Hippocampal formation (tissue), 2 donors: Measurements from ENCODE around the gene FASN.
"Not testable (repeated sequence)": the region's sequence is repeated elsewhere in the genome, so short reads cannot be mapped to it uniquely, and the experiment has no call there.

ENCODE experiments used
- DNase-seq, 2 donors: peaks; one replicate each; lab custom pipeline; 2025; lab: John Stamatoyannopoulos, UW

The FASN gene

GRCh38 chr17:82041144-82041814, 56.8 kb downstream of the FASN start:
- DNase-seq = no peak

DNA sequence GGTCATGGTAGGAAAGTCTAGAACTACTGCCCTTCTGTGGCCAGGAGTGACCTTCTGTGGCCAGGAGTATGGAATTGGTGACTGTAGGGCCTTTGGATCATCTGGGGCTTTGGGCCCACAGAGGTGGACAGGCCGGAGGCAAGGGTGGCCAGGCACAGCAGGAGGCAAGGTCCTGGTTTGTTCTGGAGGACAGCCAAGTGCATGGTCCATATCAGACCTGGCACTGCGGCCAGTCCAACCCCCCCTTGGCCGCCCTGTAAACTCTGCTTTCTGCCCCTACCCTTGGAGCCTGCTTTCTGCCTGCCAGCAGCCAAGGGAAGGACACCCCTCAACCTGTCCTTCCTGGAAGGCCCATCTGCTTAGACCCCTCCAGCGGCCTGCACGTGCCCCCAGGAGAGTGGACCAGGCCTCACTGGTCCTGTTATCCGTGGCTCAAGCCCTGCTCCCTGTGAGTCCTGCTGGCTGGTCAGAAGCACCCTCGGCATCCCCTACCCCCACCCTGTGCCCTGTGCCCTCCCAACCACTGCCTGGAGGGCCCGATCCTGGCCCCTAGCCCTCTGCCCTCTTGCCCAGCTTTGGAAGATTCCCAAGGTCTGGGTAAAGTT, 58.2 kb downstream of the FASN start:
- DNase-seq = no peak

- not testable (repeated sequence) for DNase-seq
Measured at GRCh38 chr17:82038796-82039409, 59.1 kb downstream of the FASN start.

DNA sequence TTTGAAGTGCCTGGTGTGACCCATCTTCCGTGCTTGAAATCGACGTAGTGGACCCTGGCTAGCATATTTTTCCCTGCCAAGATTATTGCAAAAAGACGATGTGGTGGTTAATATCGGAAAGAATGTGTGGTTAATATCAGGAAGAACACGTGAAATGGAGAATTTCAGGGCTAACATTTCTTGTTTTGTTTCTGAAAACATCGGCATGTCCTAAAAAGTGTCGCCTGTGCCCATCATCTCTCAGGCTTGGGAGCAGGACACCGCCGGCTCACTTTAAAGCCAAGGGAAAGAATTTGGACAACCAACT, 60.2 kb downstream of the FASN start:
- no peak for DNase-seq

GRCh38 chr17:82037092-82037888, 60.7 kb downstream of the FASN start, which contains the start of gene DCXR:
DCXR (minus strand) TSS chr17:82037697; CDS start chr17:82037682, 15 bp downstream.
- DNase-seq = peak; percentile 92 to 95

- no peak for DNase-seq
Measured at GRCh38 chr17:82036634-82037091, 61.4 kb downstream of the FASN start.

- no peak for DNase-seq
Measured at GRCh38 chr17:82035956-82036633, 61.9 kb downstream of the FASN start.

DNA sequence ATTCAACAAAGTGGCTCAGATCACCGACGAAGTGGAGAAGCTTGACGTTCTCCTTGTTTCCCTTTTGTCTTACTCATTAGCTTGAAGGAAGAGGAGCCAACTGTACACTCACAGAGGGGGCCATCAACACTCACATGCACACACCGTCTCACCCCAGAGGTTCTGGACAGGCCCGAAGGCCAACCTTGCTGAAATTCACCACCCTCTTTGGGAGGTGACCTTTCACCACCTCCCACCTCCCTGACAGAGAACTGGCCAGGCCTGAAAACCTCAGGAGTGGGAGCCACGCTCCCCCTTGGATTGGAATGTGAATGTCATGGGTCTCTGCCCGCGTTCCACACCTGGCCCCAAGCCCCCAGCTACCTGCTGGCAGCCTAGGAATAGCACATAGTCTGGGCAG, 62.5 kb downstream of the FASN start:
- no peak for DNase-seq

- no peak for DNase-seq
Measured at GRCh38 chr17:82034371-82035011, 63.5 kb downstream of the FASN start.

DNA sequence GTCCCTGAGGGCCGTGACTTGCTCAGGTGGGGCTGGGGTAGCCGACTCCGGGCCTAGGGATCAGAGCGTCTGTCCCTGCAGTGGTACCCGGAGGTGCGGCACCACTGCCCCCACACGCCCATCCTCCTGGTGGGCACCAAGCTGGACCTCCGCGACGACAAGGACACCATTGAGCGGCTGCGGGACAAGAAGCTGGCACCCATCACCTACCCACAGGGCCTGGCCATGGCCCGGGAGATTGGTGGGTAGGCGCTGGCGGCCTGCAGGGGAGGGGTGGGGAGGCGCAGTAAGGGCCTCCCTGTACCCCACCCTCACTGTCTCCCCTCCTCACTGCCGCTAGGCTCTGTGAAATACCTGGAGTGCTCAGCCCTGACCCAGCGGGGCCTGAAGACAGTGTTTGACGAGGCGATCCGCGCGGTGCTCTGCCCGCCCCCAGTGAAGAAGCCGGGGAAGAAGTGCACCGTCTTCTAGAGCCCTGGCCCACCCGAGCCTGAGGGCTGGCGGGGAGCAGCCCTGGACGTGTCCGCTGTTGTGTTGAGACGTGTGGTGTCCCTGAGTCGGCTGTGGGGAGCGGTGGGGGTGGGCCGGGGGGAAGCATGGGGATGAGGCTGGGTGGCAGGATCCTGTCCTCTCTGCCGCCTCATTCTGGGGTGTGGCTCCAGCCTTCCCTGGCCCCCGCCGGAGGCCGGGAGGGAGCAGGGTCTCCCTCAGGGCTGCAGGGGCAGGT, 64.5 kb downstream of the FASN start:
- DNase-seq = no peak

- no peak for DNase-seq
Measured at GRCh38 chr17:82031885-82032627, 66.0 kb downstream of the FASN start.

GRCh38 chr17:82031303-82031884, 66.6 kb downstream of the FASN start, which contains the start of gene RAC3:
RAC3 (plus strand) TSS chr17:82031678; CDS start chr17:82031762, 84 bp downstream.
- DNase-seq = no peak

- peak; percentile 60 to 84 for DNase-seq
Measured at GRCh38 chr17:82030470-82031302, 67.3 kb downstream of the FASN start.

DNA sequence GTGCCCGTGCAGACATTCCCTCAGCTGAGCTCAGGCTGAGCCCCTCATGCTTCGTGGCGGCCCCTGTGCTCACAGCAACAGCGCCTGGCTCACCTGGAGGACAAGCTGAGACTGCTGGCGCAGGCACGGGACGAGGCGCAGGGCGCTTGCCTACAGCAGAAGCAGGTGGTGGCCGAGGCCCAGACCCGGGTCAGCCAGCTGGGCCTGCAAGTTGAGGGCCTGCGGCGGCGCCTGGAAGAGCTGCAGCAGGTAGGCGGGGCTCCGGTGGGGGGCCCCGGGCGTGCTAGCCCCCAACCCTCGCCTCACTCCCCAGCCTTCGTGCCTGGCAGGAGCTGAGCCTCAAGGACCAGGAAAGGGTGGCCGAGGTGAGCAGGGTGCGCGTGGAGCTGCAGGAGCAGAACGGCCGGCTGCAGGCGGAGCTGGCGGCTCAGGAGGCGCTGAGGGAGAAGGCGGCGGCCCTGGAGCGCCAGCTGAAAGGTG, 68.0 kb downstream of the FASN start:
- no peak for DNase-seq

- no peak for DNase-seq
Measured at GRCh38 chr17:82029391-82029790, 68.6 kb downstream of the FASN start.

DNA sequence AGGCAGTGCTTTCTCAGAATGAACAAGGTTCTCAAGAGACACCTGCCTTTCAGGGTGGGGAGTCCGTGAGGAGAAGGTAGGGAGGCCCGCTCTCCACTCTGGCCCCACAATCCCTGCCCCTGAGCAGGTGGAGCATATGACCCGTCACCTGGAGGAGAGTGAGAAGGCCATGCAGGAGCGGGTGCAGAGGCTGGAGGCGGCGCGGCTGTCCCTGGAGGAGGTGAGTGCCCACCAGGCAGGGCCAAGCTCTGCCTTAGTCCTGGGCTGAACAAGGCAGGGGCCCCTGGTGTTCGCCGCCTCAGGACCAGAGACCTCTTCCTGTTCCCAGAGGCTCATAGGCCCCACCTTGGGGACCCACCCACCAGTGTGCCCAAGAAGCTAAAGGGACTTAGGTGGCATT, 69.1 kb downstream of the FASN start:
- DNase-seq = no peak
